OCI-LY7 (cell line): ENCODE results near the gene BLM. TPM values are rescaled to one million over a fixed set of nuclear protein-coding genes. Genes with fewer than 3 reads are reported as not detected.

Source experiments
- BruUV-seq: library from RNA; stranded (reverse); fragments of 400-500 nt; replicated peaks from 2 replicates; lab custom pipeline; 2021; lab: Mats Ljungman, UMichigan
- CTCF ChIA-PET: fragments of 300-600 bp; sonication (Branson Sonifier 250); formaldehyde crosslinking; loops from one replicate; lab custom pipeline; 2022; ENCODE audit warnings: antibody characterized with exemption; ENCODE audit not compliant: unreplicated experiment; lab: Charles Lee
- POLR2A ChIA-PET: fragments of 300-600 bp; sonication (Branson Sonifier 250); formaldehyde crosslinking; loops from one replicate; lab custom pipeline; 2022; ENCODE audit warnings: antibody characterized with exemption; lab: Charles Lee
- DNase-seq: peaks from one replicate; pipeline ENCODE4 v3.0.0-alpha.2; 2015; ENCODE audit warnings: low spot score
- H2AFZ ChIP-seq: fragments of 200-600 bp; sonication (generic), shearing (Covaris generic); 2 replicates; pipeline ENCODE4 v1.6.1; 2014; ENCODE audit warnings: mild to moderate bottlenecking, antibody characterized with exemption, low read length, moderate library complexity
- H3K27ac ChIP-seq: fragments of 200-600 bp; sonication (generic); 2 replicates; pipeline ENCODE4 v1.5.1; 2014; ENCODE audit warnings: mixed run types, low read depth, mild to moderate bottlenecking, moderate library complexity, low read length, inconsistent platforms; ENCODE audit not compliant: poor library complexity, severe bottlenecking
- H3K36me3 ChIP-seq: fragments of 200-600 bp; sonication (generic); 2 replicates; pipeline ENCODE4 v1.6.1; 2014; ENCODE audit warnings: mild to moderate bottlenecking, antibody characterized with exemption, low read length, moderate library complexity, mixed read lengths; ENCODE audit not compliant: insufficient read depth
- H3K4me1 ChIP-seq: fragments of 200-600 bp; sonication (generic); 2 replicates; pipeline ENCODE4 v1.5.1; 2014; ENCODE audit warnings: mild to moderate bottlenecking, low read length; ENCODE audit not compliant: insufficient read depth, poor library complexity, severe bottlenecking
- H3K4me2 ChIP-seq: fragments of 200-600 bp; sonication (generic); 2 replicates; pipeline ENCODE4 v1.6.1; 2014; ENCODE audit warnings: mild to moderate bottlenecking, low read length
- H3K4me3 ChIP-seq: fragments of 200-600 bp; sonication (generic); 2 replicates; pipeline ENCODE4 v1.5.1; 2014; ENCODE audit warnings: mild to moderate bottlenecking, low read depth, low read length; ENCODE audit not compliant: poor library complexity, severe bottlenecking
- H3K79me2 ChIP-seq: fragments of 200-600 bp; sonication (generic); 2 replicates; pipeline ENCODE4 v1.6.1; 2016; ENCODE audit warnings: low read depth, mild to moderate bottlenecking, low read length, moderate library complexity, mixed read lengths; ENCODE audit not compliant: insufficient read depth
- H3K9me2 ChIP-seq: fragments of 200-600 bp; sonication (generic); 2 replicates; pipeline ENCODE4 v1.6.1; 2016; ENCODE audit warnings: mild to moderate bottlenecking, low read length, mixed read lengths; ENCODE audit not compliant: insufficient read depth
- H3K9me3 ChIP-seq: fragments of 200-600 bp; sonication (generic); 2 replicates; pipeline ENCODE4 v1.6.1; 2014; ENCODE audit warnings: mild to moderate bottlenecking, mixed run types, low read length, mixed read lengths
- H4K20me1 ChIP-seq: fragments of 200-600 bp; sonication (generic); 2 replicates; pipeline ENCODE4 v1.6.1; 2014; ENCODE audit warnings: mild to moderate bottlenecking, antibody characterized with exemption, low read length, moderate library complexity, mixed read lengths; ENCODE audit not compliant: insufficient read depth
- CTCF ChIP-seq: fragments of 200-600 bp; sonication (generic); conservative IDR thresholded peaks from 2 replicates; pipeline ENCODE4 v1.5.1; 2014; ENCODE audit warnings: mild to moderate bottlenecking, antibody characterized with exemption, low read length, moderate library complexity, mixed read lengths
- EZH2phosphoT487 ChIP-seq: fragments of 200-600 bp; sonication (generic); IDR thresholded peaks from 2 replicates; pipeline ENCODE4 v1.6.1; 2018; ENCODE audit warnings: low read depth, borderline replicate concordance, mild to moderate bottlenecking, mixed run types, antibody characterized with exemption, low read length, moderate library complexity, mixed read lengths
- intact Hi-C: fragments of 100-400 bp; cut with micrococcal nuclease; formaldehyde crosslinking; loops from one replicate; pipeline ENCODE4 v1.10.0; 2022; ENCODE audit not compliant: unreplicated experiment
- total RNA-seq, 2 experiments: library from RNA; depleted of rRNA in 1 of 2; stranded (reverse); fragments of >200 nt in 1 of 2; shearing (Covaris generic) in 1 of 2; gene quantifications; 2 replicates each; pipeline ENCODE4 v1.2.3, GENCODE V29; 2014 to 2022

Gene BLM
- total RNA-seq, 2 experiments from 2014 or later, result 47.1 to 51.8 TPM

GRCh38 chr15:90765966-90766365 is 48.8 kb downstream of the BLM start:
- Histone ChIP-seq H3K4me3 (no peak overlapping the region), H3K4me1 (no peaks in the 10 kb centered on the region), H3K4me2 (no peak overlapping the region), H3K27ac (no peak overlapping the region), H3K36me3 (peaks cover 92% of the 10 kb centered on the region), H2AFZ (no peak overlapping the region), H3K9me3 (no peaks in the 10 kb centered on the region), H3K79me2 (no peaks in the 10 kb centered on the region), H3K9me2 (no peaks in the 10 kb centered on the region), H4K20me1 (no peaks in the 10 kb centered on the region)
- no peak for DNase-seq
- POLR2A ChIA-PET, result no interaction called here
- CTCF ChIA-PET, result no interaction called here
- no peak for TF ChIP-seq EZH2phosphoT487
- no peak for TF ChIP-seq CTCF
- BruUV-seq, result no TSS peak
- intact Hi-C loops, result no loop called here

DNA sequence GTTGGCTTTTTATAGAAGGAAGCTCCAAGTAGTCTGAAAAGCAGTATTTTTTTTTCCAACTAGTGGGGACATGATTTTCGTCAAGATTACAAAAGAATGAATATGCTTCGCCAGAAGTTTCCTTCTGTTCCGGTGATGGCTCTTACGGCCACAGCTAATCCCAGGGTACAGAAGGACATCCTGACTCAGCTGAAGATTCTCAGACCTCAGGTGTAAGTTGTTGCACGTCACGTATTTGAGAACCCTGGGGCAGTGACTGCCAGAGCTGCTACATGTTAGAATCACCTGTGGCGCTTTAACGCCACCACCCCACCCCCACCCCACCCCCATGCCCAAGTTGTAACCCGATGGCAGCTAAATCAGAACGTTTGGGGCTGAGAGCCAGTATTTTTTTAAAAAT is 52.2 kb downstream of the BLM start:
- Histone ChIP-seq H4K20me1 (no peaks in the 10 kb centered on the region), H2AFZ (no peak overlapping the region), H3K9me3 (no peaks in the 10 kb centered on the region), H3K79me2 (no peaks in the 10 kb centered on the region), H3K4me1 (no peaks in the 10 kb centered on the region), H3K27ac (no peak overlapping the region), H3K9me2 (no peaks in the 10 kb centered on the region), H3K4me2 (no peak overlapping the region), H3K36me3 (peaks cover 86% of the 10 kb centered on the region), H3K4me3 (no peak overlapping the region)
- POLR2A ChIA-PET, result interaction anchor here (0.7 kb wide), 2 partner anchors 82 to 154 kb away, joined by 3 to 4 read pairs; no protein-coding TSS in a partner anchor
- BruUV-seq, result no TSS peak
- intact Hi-C loops, result no loop called here
- no peak for TF ChIP-seq CTCF
- TF ChIP-seq EZH2phosphoT487, result no peak
- no peak for DNase-seq
- CTCF ChIA-PET, result no interaction called here

- Histone ChIP-seq H3K4me3 (no peak overlapping the region), H3K9me3 (no peaks in the 10 kb centered on the region), H4K20me1 (no peaks in the 10 kb centered on the region), H3K27ac (no peak overlapping the region), H3K4me2 (no peak overlapping the region), H3K4me1 (no peaks in the 10 kb centered on the region), H3K36me3 (peaks cover 85% of the 10 kb centered on the region), H3K79me2 (no peaks in the 10 kb centered on the region), H2AFZ (no peak overlapping the region), H3K9me2 (no peaks in the 10 kb centered on the region)
- no peak for TF ChIP-seq CTCF
- intact Hi-C loops, result no loop called here
- BruUV-seq, result no TSS peak
- no peak for DNase-seq
- ChIA-PET CTCF (no interaction called here), POLR2A (interaction anchor here (0.7 kb wide), 1 partner anchor 53 kb away, joined by 7 read pairs; no protein-coding TSS in a partner anchor)
These were observed 56.3 kb downstream of the BLM start for GRCh38 chr15:90773485-90773884.
